Ovary (tissue), 3 donors: ENCODE measurements around the gene MAP3K7CL.

Source experiments
- CTCF ChIP-seq, 3 donors: fragments of 450-650 bp in 2 of 3; fragments of 200-600 bp in 1 of 3; IDR thresholded peaks; one replicate each; pipeline versions ENCODE4 v1.5.1 to v1.8.0; 2016 to 2022; ENCODE audit warnings: antibody characterized with exemption in 3 of 3, mild to moderate bottlenecking in 1 of 3
- POLR2A ChIP-seq: fragments of 450-650 bp; IDR thresholded peaks from one replicate; pipeline ENCODE4 v1.6.1; 2017; ENCODE audit warnings: antibody characterized with exemption, mild to moderate bottlenecking, moderate library complexity
- donor health status: DM: no; HTN: no; CAD: no.

GRCh38 chr21:29218749-29219148, 88.3 kb downstream of the MAP3K7CL start:
- no peak for TF ChIP-seq CTCF (IDR thresholded peaks at IDR 0.05)
- TF ChIP-seq POLR2A, result no peak
